ENCODE results near the gene LPP. TPM values are rescaled to one million over a fixed set of nuclear protein-coding genes. Genes with fewer than 3 reads are reported as not detected.

LPP gene
- total RNA-seq, 1 experiment from 2014 or later = 264 TPM

GRCh38 chr3:188496390-188496789 is 342.4 kb downstream of the LPP start:
- Mint-ChIP-seq H3K9me3 (ENCODE audit: low read depth, unreplicated experiment) (no peaks in the 10 kb centered on the region), H3K36me3 (ENCODE audit: insufficient read depth, unreplicated experiment) (no peaks in the 10 kb centered on the region), H3K27me3 (ENCODE audit: unreplicated experiment) (no peaks in the 10 kb centered on the region), H3K4me1 (ENCODE audit: low read depth, unreplicated experiment) (no peaks in the 10 kb centered on the region), H3K4me3 (ENCODE audit: low read depth, unreplicated experiment) (no peak overlapping the region), H3K27ac (ENCODE audit: unreplicated experiment) (no peak overlapping the region)
- no peak for TF ChIP-seq CTCF (IDR thresholded peaks at IDR 0.05; ENCODE audit: unreplicated experiment)
- intact Hi-C loops (cut with micrococcal nuclease; ENCODE audit: unreplicated experiment) = no loop called here
- DNase-seq = no peak
- no TSS peak for BruUV-seq (replicated peaks)
- CTCF ChIA-PET = interaction anchor here (0.9 kb wide), 1 partner anchor 18 kb away, joined by 3 read pairs; no protein-coding TSS in a partner anchor

- DNase-seq = no peak
- Mint-ChIP-seq H3K36me3 (ENCODE audit: insufficient read depth, unreplicated experiment) (no peaks in the 10 kb centered on the region), H3K9me3 (ENCODE audit: low read depth, unreplicated experiment) (no peaks in the 10 kb centered on the region), H3K4me3 (ENCODE audit: low read depth, unreplicated experiment) (no peak overlapping the region), H3K27ac (ENCODE audit: unreplicated experiment) (no peak overlapping the region), H3K27me3 (ENCODE audit: unreplicated experiment) (no peaks in the 10 kb centered on the region), H3K4me1 (ENCODE audit: low read depth, unreplicated experiment) (no peaks in the 10 kb centered on the region)
- BruUV-seq (replicated peaks) = no TSS peak
- TF ChIP-seq CTCF (IDR thresholded peaks at IDR 0.05; ENCODE audit: unreplicated experiment) = no peak
- CTCF ChIA-PET = interaction anchor here (0.6 kb wide), 1 partner anchor 39 kb away, joined by 3 read pairs; no protein-coding TSS in a partner anchor
- intact Hi-C loops (cut with micrococcal nuclease; ENCODE audit: unreplicated experiment) = no loop called here
Observed at GRCh38 chr3:188497021-188497420, 343.1 kb downstream of the LPP start.

GRCh38 chr3:188503647-188504046 is 349.7 kb downstream of the LPP start:
- no peaks in the 10 kb centered on the region for H3K27me3 Mint-ChIP-seq (ENCODE audit: unreplicated experiment)
- CTCF ChIA-PET = interaction anchor here (0.7 kb wide), 1 partner anchor 122 kb away, joined by 5 read pairs; no protein-coding TSS in a partner anchor
- H3K9me3 Mint-ChIP-seq (ENCODE audit: low read depth, unreplicated experiment) = no peaks in the 10 kb centered on the region
- intact Hi-C loops (cut with micrococcal nuclease; ENCODE audit: unreplicated experiment) = no loop called here
- H3K4me3 Mint-ChIP-seq (ENCODE audit: low read depth, unreplicated experiment) = no peak overlapping the region
- no TSS peak for BruUV-seq (replicated peaks)
- H3K4me1 Mint-ChIP-seq (ENCODE audit: low read depth, unreplicated experiment) = no peaks in the 10 kb centered on the region
- DNase-seq = no peak
- no peak overlapping the region for H3K27ac Mint-ChIP-seq (ENCODE audit: unreplicated experiment)
- TF ChIP-seq CTCF (IDR thresholded peaks at IDR 0.05; ENCODE audit: unreplicated experiment) = no peak
- no peaks in the 10 kb centered on the region for H3K36me3 Mint-ChIP-seq (ENCODE audit: insufficient read depth, unreplicated experiment)

- TF ChIP-seq CTCF (IDR thresholded peaks at IDR 0.05; ENCODE audit: unreplicated experiment) = no peak
- H3K27ac Mint-ChIP-seq (ENCODE audit: unreplicated experiment) = no peak overlapping the region
- intact Hi-C loops (cut with micrococcal nuclease; ENCODE audit: unreplicated experiment) = no loop called here
- no peaks in the 10 kb centered on the region for H3K36me3 Mint-ChIP-seq (ENCODE audit: insufficient read depth, unreplicated experiment)
- H3K9me3 Mint-ChIP-seq (ENCODE audit: low read depth, unreplicated experiment) = no peaks in the 10 kb centered on the region
- no peak overlapping the region for H3K4me3 Mint-ChIP-seq (ENCODE audit: low read depth, unreplicated experiment)
- BruUV-seq (replicated peaks) = no TSS peak
- CTCF ChIA-PET = interaction anchor here (1.0 kb wide), 1 partner anchor 155 kb away, joined by 3 read pairs; no protein-coding TSS in a partner anchor
- no peak for DNase-seq
- peaks cover 7% of the 10 kb centered on the region for H3K4me1 Mint-ChIP-seq (ENCODE audit: low read depth, unreplicated experiment)
- H3K27me3 Mint-ChIP-seq (ENCODE audit: unreplicated experiment) = no peaks in the 10 kb centered on the region
Observed at GRCh38 chr3:188505151-188505550, 351.2 kb downstream of the LPP start.
